CD4-positive, alpha-beta T cell treated with Interleukin-17A for 4 hours (primary cell): ENCODE measurements around the gene UGT2A3.
"Not testable (repeated sequence)": the region's sequence is repeated elsewhere in the genome, so short reads cannot be mapped to it uniquely, and the experiment has no call there.

Experiments
- DNase-seq: peaks from one replicate; pipeline ENCODE4 v3.0.0-alpha.2; 2020; ENCODE audit warnings: mixed read lengths

UGT2A3 gene

GRCh38 chr4:68951078-68951805 is at the start of gene UGT2A3:
UGT2A3 (minus strand) TSS chr4:68951804; CDS start chr4:68951760, 44 bp downstream.
- DNase-seq: no peak

DNA sequence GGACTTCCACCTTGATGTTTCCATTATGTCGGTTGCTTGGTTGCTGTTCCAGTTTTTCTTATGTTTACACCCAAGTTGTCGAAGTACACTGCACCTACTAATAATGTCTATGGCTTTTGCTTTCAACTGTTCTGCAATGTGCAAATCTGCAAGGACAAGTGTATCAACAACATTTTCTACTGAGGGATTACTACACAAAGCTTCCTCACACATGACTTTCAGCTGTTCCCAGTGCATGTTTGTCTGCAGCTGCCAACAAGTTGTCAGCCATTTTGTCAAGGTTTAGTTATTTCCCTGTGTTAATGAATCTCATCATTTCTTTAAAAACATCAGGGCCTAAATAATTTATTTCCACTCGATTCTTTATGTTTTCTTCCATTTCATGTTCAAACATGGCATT is 45.4 kb upstream of the UGT2A3 start:
- no peak for DNase-seq

DNA sequence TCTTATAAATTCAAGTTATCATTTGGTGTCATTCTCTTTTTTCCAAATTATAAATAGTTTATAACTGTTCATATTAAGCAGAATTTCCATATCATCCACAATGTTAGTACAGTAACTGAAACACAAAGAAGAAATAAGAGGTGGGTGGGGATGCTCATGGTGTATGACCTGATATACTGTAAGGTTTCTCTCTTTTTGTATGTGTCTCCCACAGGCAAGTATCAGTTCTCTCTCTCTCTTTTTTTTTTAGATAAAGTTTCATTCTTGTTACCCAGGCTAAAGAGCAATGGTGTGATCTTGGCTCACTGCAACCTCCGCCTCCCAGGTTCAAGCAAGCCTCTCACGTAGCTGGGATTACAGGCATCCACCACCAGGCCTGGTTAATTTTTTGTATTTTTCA is 43.7 kb upstream of the UGT2A3 start:
- DNase-seq: no peak

DNA sequence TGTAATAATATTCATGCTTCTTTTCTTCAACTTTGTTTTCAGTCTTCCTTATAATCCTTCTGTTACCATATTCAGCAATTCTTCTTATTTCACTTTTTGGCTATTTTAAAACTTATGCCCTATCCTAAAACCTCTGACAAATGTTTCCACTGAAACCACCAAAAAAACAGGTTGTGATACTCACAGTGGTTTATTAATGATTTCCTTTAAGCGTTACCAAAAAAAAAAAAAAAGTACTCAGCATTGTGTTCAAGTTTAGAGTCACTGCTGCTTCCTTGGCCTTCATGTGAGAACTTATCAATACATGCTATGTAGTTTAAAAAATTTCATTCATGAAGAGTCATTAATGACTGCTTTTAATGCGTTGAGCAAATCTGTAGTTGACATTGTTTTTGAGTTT is 35.4 kb upstream of the UGT2A3 start:
- no peak for DNase-seq

DNA sequence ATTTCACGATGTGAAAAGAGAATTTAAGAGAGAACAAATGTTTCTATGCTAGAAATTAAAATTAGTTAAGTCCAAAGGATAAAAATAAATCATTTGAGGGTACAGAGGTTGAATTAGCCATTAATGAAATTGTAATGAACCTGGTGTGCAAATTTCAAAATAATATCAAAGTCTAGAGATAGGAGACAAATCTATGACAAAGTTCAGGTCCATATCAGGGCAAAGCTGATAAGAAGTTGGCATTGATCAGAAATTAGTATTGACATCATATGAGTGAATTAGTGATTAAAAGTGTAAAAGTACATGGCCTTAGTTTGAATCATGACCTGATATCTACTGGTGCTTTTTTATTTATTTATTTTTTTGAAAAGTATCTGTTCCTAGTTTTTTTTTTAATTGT is 33.8 kb upstream of the UGT2A3 start:
- DNase-seq: no peak

DNA sequence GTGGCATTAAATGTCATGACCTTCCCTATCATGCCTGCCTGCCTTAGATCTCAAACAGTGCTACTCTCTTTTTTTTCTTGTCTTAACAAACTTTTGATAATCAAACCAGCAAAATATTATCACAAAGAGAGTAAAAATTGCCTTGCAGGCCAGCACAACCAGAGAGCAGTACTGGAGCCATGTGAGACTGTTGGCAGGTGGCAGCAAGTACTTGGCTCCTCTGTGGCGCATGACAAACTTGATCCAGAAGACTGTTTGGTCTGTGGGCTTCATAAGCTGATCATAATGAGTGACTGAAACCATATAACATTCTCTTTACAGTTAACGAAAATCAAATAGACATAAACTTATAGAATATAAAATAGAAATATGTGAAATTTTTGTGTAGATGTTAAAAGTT is 33.3 kb upstream of the UGT2A3 start:
- no peak for DNase-seq

- no peak for DNase-seq
These were observed 11.8 kb upstream of the UGT2A3 start for GRCh38 chr4:68963374-68963773.

DNA sequence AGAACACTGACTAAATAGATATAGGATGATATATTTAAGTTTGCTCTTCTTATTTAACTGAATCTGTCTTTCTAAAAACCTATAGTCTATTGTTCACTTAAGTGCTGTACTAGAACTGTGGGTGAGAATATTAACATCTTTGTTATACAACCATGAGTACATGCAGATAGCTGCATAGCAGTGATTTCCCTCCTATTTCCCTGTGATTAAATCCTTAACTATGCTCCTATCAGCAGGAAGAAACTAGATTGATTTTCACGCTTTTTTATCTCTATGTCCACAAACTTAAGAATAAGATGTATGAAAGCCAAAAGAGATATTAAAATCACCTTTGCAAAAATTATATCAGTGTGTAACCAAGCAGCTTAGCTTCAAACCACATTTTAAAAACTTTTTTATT is 11.3 kb upstream of the UGT2A3 start:
- DNase-seq: no peak

DNA sequence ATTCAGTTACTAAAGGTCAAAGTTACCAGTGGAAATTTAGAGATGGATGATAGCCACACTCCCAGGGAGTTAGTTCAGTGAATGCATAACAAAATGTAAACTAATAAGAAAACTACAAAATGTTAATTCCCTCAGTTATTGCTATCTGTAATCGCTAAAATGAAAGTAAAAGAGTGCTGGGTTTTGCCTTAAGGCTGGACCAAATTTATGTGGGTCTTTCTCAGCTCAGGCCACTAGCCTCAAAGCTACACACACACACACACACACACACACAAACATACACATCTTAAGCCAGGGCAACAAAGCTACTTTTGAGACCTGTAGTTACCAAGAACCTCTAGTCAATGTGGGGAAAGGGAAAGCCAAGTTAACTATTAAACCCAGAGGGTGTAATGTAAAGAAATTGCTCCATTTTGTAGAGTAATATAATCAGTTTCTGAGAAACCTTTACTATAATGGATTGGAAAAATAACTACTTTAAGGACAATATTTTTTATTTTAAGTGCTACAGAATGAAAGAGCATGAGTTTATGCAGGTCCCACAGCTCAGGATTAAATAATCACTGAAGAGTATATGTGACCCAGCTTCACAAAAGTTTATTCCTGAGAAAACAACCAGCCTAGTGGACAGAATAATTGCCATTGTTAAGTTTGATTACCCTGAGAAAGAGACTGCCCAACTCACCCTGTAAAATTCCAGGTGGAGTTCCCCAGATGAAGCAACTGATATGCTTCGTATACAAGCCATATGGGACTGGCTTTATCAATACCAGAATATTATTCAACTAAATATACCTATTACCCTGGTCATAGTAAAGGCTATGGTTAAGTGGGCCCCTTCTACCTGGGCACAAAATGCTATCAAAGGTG is 8.9 kb upstream of the UGT2A3 start:
- no peak for DNase-seq

DNA sequence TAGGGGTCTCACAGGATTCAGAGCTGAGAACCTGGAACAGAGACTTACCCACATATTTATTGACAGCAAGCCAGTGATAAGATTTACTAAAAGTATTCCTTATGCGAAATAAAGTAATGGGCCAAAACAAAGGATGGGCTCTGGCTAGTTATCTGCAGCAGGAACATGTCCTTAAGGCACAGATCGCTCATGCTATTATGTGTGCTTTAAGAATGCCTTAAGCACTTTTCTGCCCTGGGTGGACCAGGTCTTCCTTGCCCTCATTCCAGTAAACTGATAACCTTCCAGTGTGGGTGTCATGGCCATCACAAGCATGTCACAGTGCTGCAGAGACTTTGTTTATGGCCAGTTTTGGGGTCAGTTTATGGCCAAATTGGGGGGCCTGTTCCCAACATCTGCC is 7.5 kb upstream of the UGT2A3 start:
- not testable (repeated sequence) for DNase-seq

GRCh38 chr4:68954126-68954525 is 2.5 kb upstream of the UGT2A3 start:
- DNase-seq: no peak

DNA sequence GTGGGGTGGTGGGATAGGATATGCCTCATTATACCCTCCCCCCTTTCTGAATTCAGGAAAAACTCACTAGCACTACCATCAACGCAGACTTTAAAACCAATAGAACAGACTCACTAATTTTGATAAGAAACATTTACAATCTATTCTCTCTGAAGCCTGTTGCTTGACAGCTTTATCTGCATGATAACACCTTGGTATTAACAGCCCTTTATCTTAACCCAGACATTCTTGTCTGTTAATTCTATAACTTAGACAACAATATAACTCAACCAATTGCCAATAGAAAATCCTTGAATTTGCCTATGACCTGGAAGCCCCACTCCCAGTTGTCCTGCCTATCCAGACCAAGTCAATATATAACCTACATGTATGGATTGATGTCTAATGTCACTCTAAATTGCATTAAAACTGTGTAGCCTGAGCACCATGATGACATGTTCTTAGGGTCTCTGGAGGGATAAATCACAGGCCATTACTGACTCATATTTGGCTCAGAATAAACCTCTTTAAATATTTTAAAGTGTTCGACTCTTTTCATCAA is 1.5 kb upstream of the UGT2A3 start:
- no peak for DNase-seq

GRCh38 chr4:68951806-68952585 is 392 bp upstream of the UGT2A3 start:
- no peak for DNase-seq

- no peak for DNase-seq
These were observed 1.6 kb downstream of the UGT2A3 start for GRCh38 chr4:68950033-68950432.

DNA sequence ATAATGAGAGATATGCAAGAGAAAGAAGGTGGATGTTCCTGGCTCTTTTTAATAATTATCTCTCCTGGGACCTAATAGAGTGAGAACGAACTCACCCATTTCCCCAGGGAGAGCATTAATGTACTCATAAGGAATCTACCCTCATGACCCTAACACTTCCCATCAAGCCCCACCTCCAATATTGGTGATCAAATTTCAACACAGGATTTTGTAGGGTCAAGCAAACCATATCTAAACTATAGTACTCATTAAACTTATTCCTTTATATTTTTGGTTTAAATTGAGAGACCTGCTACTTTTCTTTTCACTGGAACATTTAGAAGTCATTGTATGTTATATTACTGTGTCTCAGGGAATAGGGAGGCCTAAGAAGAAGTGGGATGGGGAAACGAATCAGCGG is 2.6 kb downstream of the UGT2A3 start:
- no peak for DNase-seq

- no peak for DNase-seq
These were observed 3.4 kb downstream of the UGT2A3 start for GRCh38 chr4:68948044-68948743.

GRCh38 chr4:68929076-68929737 is 22.4 kb downstream of the UGT2A3 start:
- DNase-seq: no peak

DNA sequence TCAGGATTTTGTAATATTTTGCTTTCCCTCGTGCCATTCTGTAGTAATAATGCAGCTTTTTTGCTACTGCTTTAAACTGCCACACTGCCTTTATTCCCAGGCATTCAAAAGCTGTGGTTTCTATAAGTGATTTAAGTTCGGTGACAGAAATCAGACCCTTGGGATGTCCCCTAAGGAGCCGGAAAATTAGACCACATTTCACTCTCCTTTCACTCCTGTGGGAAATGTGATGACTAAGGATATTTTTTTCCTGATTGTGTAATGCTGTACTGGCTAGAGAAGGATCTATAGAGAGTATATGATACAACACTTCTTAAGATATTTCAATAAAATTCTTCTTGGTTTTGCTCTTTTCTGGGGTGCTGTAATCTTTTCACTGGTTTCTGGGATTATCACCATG is 24.4 kb downstream of the UGT2A3 start:
- no peak for DNase-seq

- DNase-seq: not testable (repeated sequence)
These were observed 29.4 kb downstream of the UGT2A3 start for GRCh38 chr4:68922202-68922601.

- no peak for DNase-seq
These were observed 30.6 kb downstream of the UGT2A3 start for GRCh38 chr4:68921051-68921450.

- no peak for DNase-seq
These were observed 34.6 kb downstream of the UGT2A3 start for GRCh38 chr4:68917016-68917415.

- DNase-seq: no peak
These were observed 38.8 kb downstream of the UGT2A3 start for GRCh38 chr4:68912807-68913206.
